Measurements from ENCODE around the gene ZBTB5. TPM values are rescaled to one million over a fixed set of nuclear protein-coding genes. Genes with fewer than 3 reads are reported as not detected.

ZBTB5 gene
- total and polyA plus RNA-seq, 2 of the 13 experiments (the other 11 are each of a cell fraction or from before 2014, with no cell fraction given), result 12.5 to 20.5 TPM

- TF ChIP-seq USF2 (IDR thresholded peaks at IDR 0.05; ENCODE audit: low read depth, low read length) (no peak), USF2 (CRISPR knock-in tag; IDR thresholded peaks at IDR 0.05; ENCODE audit: borderline replicate concordance) (no peak), AKNA (CRISPR knock-in tag; IDR thresholded peaks at IDR 0.05; ENCODE audit: borderline replicate concordance) (no peak), ZNF589 (CRISPR knock-in tag; conservative IDR thresholded peaks at IDR 0.05) (no peak), ZNF460 (CRISPR knock-in tag; IDR thresholded peaks at IDR 0.05; ENCODE audit: borderline replicate concordance) (no peak), ATAD3A (CRISPR knock-in tag; IDR thresholded peaks at IDR 0.05) (no peak), BHLHE40 (IDR thresholded peaks at IDR 0.05; ENCODE audit: low read length) (no peak), HOXA5 (CRISPR knock-in tag; IDR thresholded peaks at IDR 0.05) (no peak), MED8 (CRISPR knock-in tag; IDR thresholded peaks at IDR 0.05; ENCODE audit: insufficient replicate concordance) (no peak), TFE3 (CRISPR knock-in tag; IDR thresholded peaks at IDR 0.05) (no peak), KDM5B (CRISPR knock-in tag; IDR thresholded peaks at IDR 0.05; ENCODE audit: borderline replicate concordance) (0 out of 2 replicates have a peak, but pooled peaks have one; percentile 8), ZNF792 (CRISPR knock-in tag; IDR thresholded peaks at IDR 0.05) (no peak), E2F5 (CRISPR knock-in tag; conservative IDR thresholded peaks at IDR 0.05) (no peak), NBN (conservative IDR thresholded peaks at IDR 0.05) (no peak), NFE2 (CRISPR knock-in tag; IDR thresholded peaks at IDR 0.05) (no peak), SRY (CRISPR knock-in tag; IDR thresholded peaks at IDR 0.05) (no peak), SP1 (IDR thresholded peaks at IDR 0.05) (no peak), SP1 (CRISPR knock-in tag; IDR thresholded peaks at IDR 0.05) (no peak), LCORL (IDR thresholded peaks at IDR 0.05) (no peak), LCORL (CRISPR knock-in tag; IDR thresholded peaks at IDR 0.05) (no peak), NR2C2 (CRISPR knock-in tag; IDR thresholded peaks at IDR 0.05; ENCODE audit: borderline replicate concordance) (no peak), GTF2F1 (IDR thresholded peaks at IDR 0.05; ENCODE audit: low read length) (no peak), ATRX (CRISPR knock-in tag; IDR thresholded peaks at IDR 0.05; ENCODE audit: borderline replicate concordance) (no peak), SP4 (CRISPR knock-in tag; IDR thresholded peaks at IDR 0.05) (no peak)
These were observed 47.9 kb downstream of the ZBTB5 start (continued) for GRCh38 chr9:37417252-37417803.

Data from HepG2 (cell line).